Right kidney (tissue), 9 donors: ENCODE data around the gene USP22.
"Not testable (repeated sequence)": the region's sequence is repeated elsewhere in the genome, so short reads cannot be mapped to it uniquely, and the experiment has no call there.

Experiments used
- DNase-seq: peaks from one replicate; pipeline ENCODE4 v3.0.0-alpha.2; 2016
- long read RNA-seq, 8 donors: transcript quantifications; one replicate each; lab custom pipeline, GENCODE V29; 2026

Gene USP22
- long read RNA-seq, donor 1, full-length matches to known transcripts: 20 of 20 reads
- long read RNA-seq, donor 1, partial matches to known transcripts: 0 of 20 reads
- long read RNA-seq, donor 1, other reads (novel, unspliced or antisense): 0 of 20 reads
- long read RNA-seq, donor 2, full-length matches to known transcripts: 17 of 22 reads
- long read RNA-seq, donor 2, partial matches to known transcripts: 5 of 22 reads
- long read RNA-seq, donor 2, other reads (novel, unspliced or antisense): 0 of 22 reads
- long read RNA-seq, donor 3, full-length matches to known transcripts: 20 of 20 reads
- long read RNA-seq, donor 3, partial matches to known transcripts: 0 of 20 reads
- long read RNA-seq, donor 3, other reads (novel, unspliced or antisense): 0 of 20 reads
- long read RNA-seq, donor 4, full-length matches to known transcripts: 35 of 48 reads
- long read RNA-seq, donor 4, partial matches to known transcripts: 13 of 48 reads
- long read RNA-seq, donor 4, other reads (novel, unspliced or antisense): 0 of 48 reads
- long read RNA-seq, donor 5, full-length matches to known transcripts: 35 of 35 reads
- long read RNA-seq, donor 5, partial matches to known transcripts: 0 of 35 reads
- long read RNA-seq, donor 5, other reads (novel, unspliced or antisense): 0 of 35 reads
- long read RNA-seq, donor 6, full-length matches to known transcripts: 32 of 42 reads
- long read RNA-seq, donor 6, partial matches to known transcripts: 10 of 42 reads
- long read RNA-seq, donor 6, other reads (novel, unspliced or antisense): 0 of 42 reads
- long read RNA-seq, donor 7: 0 reads
- long read RNA-seq, donor 8, full-length matches to known transcripts: 39 of 59 reads
- long read RNA-seq, donor 8, partial matches to known transcripts: 20 of 59 reads
- long read RNA-seq, donor 8, other reads (novel, unspliced or antisense): 0 of 59 reads

GRCh38 chr17:21042458-21043295 lies at the start of gene USP22:
Gene USP22, minus strand, starts transcription at chr17:21043011. Its CDS starts 176 bp downstream, at chr17:21042835.
- DNase-seq: peak; percentile 86

GRCh38 chr17:21090902-21091618 lies 48.2 kb upstream of the USP22 start:
- DNase-seq: no peak

GRCh38 chr17:21089933-21090901 lies 47.4 kb upstream of the USP22 start:
- no peak for DNase-seq

- no peak for DNase-seq
Measured at GRCh38 chr17:21089145-21089544, 46.3 kb upstream of the USP22 start.

- DNase-seq: no peak
Measured at GRCh38 chr17:21085707-21086106, 42.9 kb upstream of the USP22 start.

GRCh38 chr17:21085280-21085679 lies 42.5 kb upstream of the USP22 start:
- DNase-seq: not testable (repeated sequence)

GRCh38 chr17:21082001-21082436 lies 39.2 kb upstream of the USP22 start:
- DNase-seq: no peak

GRCh38 chr17:21079196-21079595 lies 36.4 kb upstream of the USP22 start:
- DNase-seq: no peak

GRCh38 chr17:21078016-21078780 lies 35.4 kb upstream of the USP22 start:
- no peak for DNase-seq

- DNase-seq: no peak
Measured at GRCh38 chr17:21077281-21077680, 34.5 kb upstream of the USP22 start.

GRCh38 chr17:21076242-21076641 lies 33.4 kb upstream of the USP22 start:
- DNase-seq: no peak

GRCh38 chr17:21075739-21076085 lies 32.9 kb upstream of the USP22 start:
- no peak for DNase-seq

- no peak for DNase-seq
Measured at GRCh38 chr17:21072745-21073197, 30.0 kb upstream of the USP22 start.

- no peak for DNase-seq
Measured at GRCh38 chr17:21066394-21066793, 23.6 kb upstream of the USP22 start.

- DNase-seq: no peak
Measured at GRCh38 chr17:21061971-21062526, 19.2 kb upstream of the USP22 start.

GRCh38 chr17:21061158-21061835 lies 18.5 kb upstream of the USP22 start:
- DNase-seq: no peak

- no peak for DNase-seq
Measured at GRCh38 chr17:21059761-21060160, 16.9 kb upstream of the USP22 start.

- no peak for DNase-seq
Measured at GRCh38 chr17:21058098-21058893, 15.5 kb upstream of the USP22 start.
